Uterus (tissue), 4 donors: ENCODE measurements around the gene CTSC. TPM values are rescaled to one million over a fixed set of nuclear protein-coding genes. Genes with fewer than 3 reads are reported as not detected.

ENCODE experiments used
- DNase-seq, 2 donors: peaks; one replicate each; pipeline ENCODE4 v3.0.0-alpha.2; 2019 to 2020
- H3K27ac ChIP-seq, 2 donors: fragments of 200-600 bp; sonication (generic); 1 replicate in 1 of 2; 2 replicates in 1 of 2; pipeline ENCODE4 v1.5.1; 2016 to 2018
- H3K27me3 ChIP-seq, 2 donors: fragments of 200-600 bp; sonication (generic); one replicate each; pipeline ENCODE4 v1.5.1; 2018 to 2019; ENCODE audit warnings: control low read depth in 1 of 2
- H3K36me3 ChIP-seq, 2 donors: fragments of 200-600 bp; sonication (generic); one replicate each; pipeline ENCODE4 v1.5.1; 2019; ENCODE audit warnings: control low read depth in 1 of 2
- H3K4me1 ChIP-seq, 2 donors: fragments of 200-600 bp; sonication (generic); one replicate each; pipeline ENCODE4 v1.5.1; 2018 to 2019; ENCODE audit warnings: control low read depth in 1 of 2
- H3K4me3 ChIP-seq, 2 donors: fragments of 200-600 bp; sonication (generic); 1 replicate in 1 of 2; 2 replicates in 1 of 2; pipeline ENCODE4 v1.5.1; 2018 to 2019; ENCODE audit warnings: mild to moderate bottlenecking in 1 of 2
- H3K9me3 ChIP-seq, 2 donors: fragments of 200-600 bp; sonication (generic); one replicate each; pipeline ENCODE4 v1.5.1; 2019; ENCODE audit warnings: control low read depth in 1 of 2
- POLR2A ChIP-seq, 2 donors: fragments of 450-650 bp; IDR thresholded peaks; one replicate each; pipeline ENCODE4 v1.6.1; 2016; ENCODE audit warnings: antibody characterized with exemption in 2 of 2, mild to moderate bottlenecking in 1 of 2, moderate library complexity in 1 of 2
- intact Hi-C: fragments of 100-400 bp; cut with DNase I; formaldehyde crosslinking; loops from one replicate; pipeline ENCODE4 v1.15.1; 2023; ENCODE audit warnings: low total_unique reads
- total RNA-seq, 4 donors: library from RNA; depleted of rRNA in 3 of 4; stranded (reverse); fragments of >200 nt in 3 of 4; gene quantifications; one replicate each; pipeline versions ENCODE4 v1.1.0 to v1.2.4, GENCODE V29; 2014 to 2023
- TF ChIP-seq, protein P1 (sequence below), 4 experiments: fragments of 200-600 bp in 2 of 4; fragments of 450-650 bp in 2 of 4; sonication (generic) in 2 of 4; IDR thresholded peaks; one replicate each; pipeline ENCODE4 v1.5.1; 2016 to 2019; ENCODE audit warnings: antibody characterized with exemption in 4 of 4, mild to moderate bottlenecking in 2 of 4, moderate library complexity in 1 of 4
- donor health status: DM: yes; HTN: yes; CAD: no.

The CTSC gene
- total RNA-seq, 4 donors from 2014 or later: 28.8 to 182 (median 36.3) TPM

DNA sequence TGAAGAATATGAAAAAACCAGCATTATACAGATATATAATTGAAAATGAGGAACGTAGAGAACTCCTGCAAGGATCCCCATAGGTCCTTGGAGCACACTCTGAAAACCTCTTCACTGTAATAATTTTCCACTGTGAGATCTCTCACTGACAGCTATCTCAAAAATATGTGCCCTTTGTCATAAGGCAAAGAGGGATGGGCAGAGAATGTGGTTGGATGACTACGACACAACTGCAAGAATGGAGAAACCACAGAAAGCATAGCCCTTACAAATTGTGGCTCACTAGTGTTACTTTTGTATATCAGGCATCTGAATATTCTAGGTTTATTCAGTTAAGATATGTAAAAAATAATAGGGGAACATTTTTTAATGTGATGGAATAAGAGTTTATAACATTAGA is 7.9 kb upstream of the CTSC start:
- H3K4me3 ChIP-seq: no peak overlapping the region
- no peak for DNase-seq
- H3K27ac ChIP-seq: no peak overlapping the region
- intact Hi-C loops: no loop called here
- H3K9me3 ChIP-seq: no peaks in the 10 kb centered on the region
- TF ChIP-seq POLR2A (IDR thresholded peaks at IDR 0.05): no peak
- TF ChIP-seq, protein P1, sequence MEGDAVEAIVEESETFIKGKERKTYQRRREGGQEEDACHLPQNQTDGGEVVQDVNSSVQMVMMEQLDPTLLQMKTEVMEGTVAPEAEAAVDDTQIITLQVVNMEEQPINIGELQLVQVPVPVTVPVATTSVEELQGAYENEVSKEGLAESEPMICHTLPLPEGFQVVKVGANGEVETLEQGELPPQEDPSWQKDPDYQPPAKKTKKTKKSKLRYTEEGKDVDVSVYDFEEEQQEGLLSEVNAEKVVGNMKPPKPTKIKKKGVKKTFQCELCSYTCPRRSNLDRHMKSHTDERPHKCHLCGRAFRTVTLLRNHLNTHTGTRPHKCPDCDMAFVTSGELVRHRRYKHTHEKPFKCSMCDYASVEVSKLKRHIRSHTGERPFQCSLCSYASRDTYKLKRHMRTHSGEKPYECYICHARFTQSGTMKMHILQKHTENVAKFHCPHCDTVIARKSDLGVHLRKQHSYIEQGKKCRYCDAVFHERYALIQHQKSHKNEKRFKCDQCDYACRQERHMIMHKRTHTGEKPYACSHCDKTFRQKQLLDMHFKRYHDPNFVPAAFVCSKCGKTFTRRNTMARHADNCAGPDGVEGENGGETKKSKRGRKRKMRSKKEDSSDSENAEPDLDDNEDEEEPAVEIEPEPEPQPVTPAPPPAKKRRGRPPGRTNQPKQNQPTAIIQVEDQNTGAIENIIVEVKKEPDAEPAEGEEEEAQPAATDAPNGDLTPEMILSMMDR (IDR thresholded peaks at IDR 0.05): no peak
- no peaks in the 10 kb centered on the region for H3K4me1 ChIP-seq
- H3K27me3 ChIP-seq: no peaks in the 10 kb centered on the region
- H3K36me3 ChIP-seq: no peaks in the 10 kb centered on the region

DNA sequence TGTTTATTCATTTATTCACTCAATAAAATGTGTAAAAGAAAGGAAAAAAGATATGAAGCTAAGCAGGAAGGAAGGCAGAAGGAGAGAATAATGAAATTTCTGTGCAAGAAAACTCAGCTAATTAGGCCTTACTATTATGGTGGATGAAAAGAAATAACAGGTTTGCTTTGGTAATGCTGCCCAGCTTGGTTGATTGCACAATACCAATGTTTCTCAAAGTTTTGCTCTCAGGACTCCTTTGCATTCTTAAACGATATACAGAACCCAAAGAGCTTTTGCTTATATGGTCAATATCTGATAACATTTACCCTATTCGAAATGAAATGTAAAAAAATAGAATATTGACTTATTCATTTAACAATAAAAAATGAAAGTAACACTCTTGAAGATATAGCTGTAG is 7.3 kb upstream of the CTSC start:
- DNase-seq: no peak
- Histone ChIP-seq H3K4me1 (no peaks in the 10 kb centered on the region), H3K36me3 (no peaks in the 10 kb centered on the region), H3K27ac (no peak overlapping the region), H3K4me3 (no peak overlapping the region), H3K9me3 (no peaks in the 10 kb centered on the region), H3K27me3 (no peaks in the 10 kb centered on the region)
- intact Hi-C loops: no loop called here
- TF ChIP-seq POLR2A (IDR thresholded peaks at IDR 0.05): no peak
- TF ChIP-seq, protein P1 (IDR thresholded peaks at IDR 0.05): no peak

DNA sequence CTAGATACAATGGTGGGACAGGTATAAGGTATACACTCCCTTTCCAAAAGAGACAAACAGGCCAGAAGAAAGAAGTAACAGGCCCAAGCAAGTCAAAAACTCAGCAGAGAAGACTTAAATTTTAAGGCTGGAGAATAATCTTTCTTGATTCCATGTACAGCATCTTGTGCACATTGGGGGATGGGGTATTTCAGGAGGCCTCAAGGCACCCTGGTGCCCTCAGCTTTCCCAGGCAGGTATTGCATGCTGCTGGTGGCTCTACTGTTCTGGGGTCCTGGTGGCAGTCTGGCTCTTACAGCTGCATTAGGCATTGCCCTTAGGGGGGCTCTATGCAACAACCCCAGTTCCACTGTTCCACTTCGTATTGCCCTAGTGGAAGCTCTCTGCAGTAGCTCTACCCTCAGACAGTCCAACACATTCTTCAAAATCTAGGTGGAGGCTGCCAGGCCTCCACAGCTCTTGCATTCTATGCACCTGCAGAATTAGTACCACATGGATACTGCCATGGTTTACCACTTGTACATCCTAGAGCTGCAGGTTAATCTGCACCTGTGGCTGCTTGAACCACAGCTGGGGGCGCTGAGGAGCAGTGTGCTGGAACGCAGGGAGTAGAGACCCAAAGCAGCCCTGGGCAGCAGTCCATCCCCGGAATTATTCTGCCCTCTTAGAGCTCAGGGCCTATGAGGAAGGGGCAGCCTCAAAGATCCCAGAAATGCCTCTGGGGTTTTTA is 4.2 kb upstream of the CTSC start:
- no peak for TF ChIP-seq POLR2A (IDR thresholded peaks at IDR 0.05)
- TF ChIP-seq, protein P1 (IDR thresholded peaks at IDR 0.05): no peak
- no peak overlapping the region for H3K4me3 ChIP-seq
- H3K27me3 ChIP-seq: no peaks in the 10 kb centered on the region
- no peak overlapping the region for H3K27ac ChIP-seq
- DNase-seq: no peak
- H3K4me1 ChIP-seq: no peaks in the 10 kb centered on the region
- no peaks in the 10 kb centered on the region for H3K36me3 ChIP-seq
- no peaks in the 10 kb centered on the region for H3K9me3 ChIP-seq
- intact Hi-C loops: no loop called here

DNA sequence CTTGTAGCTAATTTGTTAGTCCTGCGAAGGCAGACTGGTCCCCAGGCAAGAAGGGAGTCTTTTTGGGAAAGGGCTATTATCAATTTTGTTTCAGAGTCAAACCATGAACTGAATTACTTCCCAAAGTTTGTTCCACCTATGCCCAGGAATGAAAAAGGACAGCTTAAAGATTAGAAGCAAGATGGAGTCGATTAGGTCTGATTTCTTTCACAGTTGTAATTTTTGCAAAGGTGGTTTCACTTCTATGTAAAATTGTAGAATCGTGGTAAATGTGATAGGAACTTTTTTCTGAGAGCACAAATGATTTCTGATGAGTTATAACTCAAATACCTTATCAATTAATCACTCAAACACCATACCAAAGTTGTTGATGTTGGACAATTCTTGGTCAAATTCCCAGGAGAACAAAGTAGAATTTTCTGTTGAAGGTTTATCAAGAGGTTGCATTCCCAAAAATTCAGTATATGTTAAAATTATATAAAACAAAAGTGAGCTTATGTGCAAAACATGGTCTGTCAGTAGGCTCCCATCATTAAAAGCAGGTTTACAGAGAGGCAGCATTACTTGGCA is 2.9 kb upstream of the CTSC start:
- intact Hi-C loops: no loop called here
- DNase-seq: no peak
- Histone ChIP-seq H3K4me3 (no peak overlapping the region), H3K4me1 (no peaks in the 10 kb centered on the region), H3K27ac (no peak overlapping the region), H3K9me3 (no peaks in the 10 kb centered on the region), H3K36me3 (no peaks in the 10 kb centered on the region), H3K27me3 (no peaks in the 10 kb centered on the region)
- TF ChIP-seq, protein P1 (IDR thresholded peaks at IDR 0.05): no peak
- no peak for TF ChIP-seq POLR2A (IDR thresholded peaks at IDR 0.05)

DNA sequence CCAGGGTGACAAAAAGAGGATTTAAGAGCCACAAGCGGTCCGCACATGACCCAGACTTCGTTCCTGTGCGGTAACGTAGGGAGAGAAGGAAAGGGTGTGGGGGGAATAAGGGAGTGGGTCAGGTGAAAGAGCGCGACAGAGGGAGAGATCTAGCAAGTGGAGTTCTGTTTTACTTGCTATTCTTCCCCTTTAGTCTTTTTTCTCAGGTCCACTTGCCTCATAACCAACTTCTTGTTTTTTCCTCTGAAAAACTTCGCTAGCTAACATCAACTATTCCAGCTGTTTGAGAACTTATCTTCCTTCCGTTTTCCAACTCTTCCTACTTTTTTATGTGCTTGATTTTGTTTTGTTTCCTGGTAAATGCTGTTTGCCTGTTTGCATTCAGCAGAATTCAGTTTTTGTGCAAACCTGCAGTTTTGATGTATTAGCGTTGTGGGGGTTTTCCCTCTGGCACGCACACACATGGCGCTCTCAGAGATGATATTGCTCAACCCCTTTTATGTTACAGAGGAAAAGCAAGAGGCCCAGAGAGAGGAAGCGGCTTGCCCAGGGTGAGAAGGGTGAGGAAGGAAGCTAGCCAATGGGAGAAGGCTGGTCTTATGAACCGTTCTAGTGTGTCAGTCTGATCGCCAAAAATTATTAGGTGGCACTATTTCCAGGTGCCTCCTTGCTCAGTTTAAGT is 592 bp upstream of the CTSC start:
- Histone ChIP-seq H3K4me1 (no peaks in the 10 kb centered on the region), H3K9me3 (no peaks in the 10 kb centered on the region), H3K4me3 (peak overlapping the region; percentile 53 to 93), H3K27ac (peak overlapping the region; percentile 80 to 92), H3K27me3 (no peaks in the 10 kb centered on the region), H3K36me3 (no peaks in the 10 kb centered on the region)
- TF ChIP-seq POLR2A (IDR thresholded peaks at IDR 0.05): no peak
- TF ChIP-seq, protein P1 (IDR thresholded peaks at IDR 0.05): no peak
- intact Hi-C loops: no loop called here
- DNase-seq: peak; percentile 25 to 48
